H4 (cell line): Measurements from ENCODE around the gene HOXA3. TPM values are rescaled to one million over a fixed set of nuclear protein-coding genes. Genes with fewer than 3 reads are reported as not detected.

Source experiments
- DNase-seq: peaks from one replicate; pipeline ENCODE4 v3.0.0-alpha.2; 2015; ENCODE audit warnings: low spot score
- total RNA-seq: library from RNA; depleted of rRNA; stranded (reverse); fragments of >200 nt; shearing (Covaris generic); gene quantifications from 2 replicates; pipeline ENCODE4 v1.2.3, GENCODE V29; 2014

The HOXA3 gene
- total RNA-seq, 1 experiment from 2014 or later: 5.5 TPM

- peak; percentile 97 for DNase-seq
Observed at GRCh38 chr7:27115221-27116026, 37.0 kb downstream of the HOXA3 start.

GRCh38 chr7:27114881-27115220 is 37.5 kb downstream of the HOXA3 start:
- no peak for DNase-seq

GRCh38 chr7:27113991-27114769 is 38.2 kb downstream of the HOXA3 start:
- peak; percentile 81 for DNase-seq

- peak; percentile 94 for DNase-seq
Observed at GRCh38 chr7:27112955-27113949, 39.1 kb downstream of the HOXA3 start.

- no peak for DNase-seq
Observed at GRCh38 chr7:27112361-27112760, 40.0 kb downstream of the HOXA3 start.

GRCh38 chr7:27111751-27112277 is 40.6 kb downstream of the HOXA3 start:
- DNase-seq: no peak

GRCh38 chr7:27111042-27111750 is 41.2 kb downstream of the HOXA3 start:
- DNase-seq: peak; percentile 96

GRCh38 chr7:27110186-27111031 is 42.0 kb downstream of the HOXA3 start:
- peak; percentile 96 for DNase-seq

GRCh38 chr7:27109466-27110185 is 42.8 kb downstream of the HOXA3 start:
- no peak for DNase-seq

GRCh38 chr7:27108390-27109127 is 43.8 kb downstream of the HOXA3 start:
- no peak for DNase-seq

GRCh38 chr7:27107391-27108381 is 44.7 kb downstream of the HOXA3 start:
- no peak for DNase-seq

- no peak for DNase-seq
Observed at GRCh38 chr7:27106901-27107240, 45.5 kb downstream of the HOXA3 start.

- no peak for DNase-seq
Observed at GRCh38 chr7:27106181-27106900, 46.0 kb downstream of the HOXA3 start.

- DNase-seq: no peak
Observed at GRCh38 chr7:27105301-27106031, 46.9 kb downstream of the HOXA3 start.

GRCh38 chr7:27104341-27105058 is 47.9 kb downstream of the HOXA3 start:
- no peak for DNase-seq
